ENCODE results near the gene CCL18. TPM values are rescaled to one million over a fixed set of nuclear protein-coding genes. Genes with fewer than 3 reads are reported as not detected.
"Not testable (repeated sequence)": the region's sequence is repeated elsewhere in the genome, so short reads cannot be mapped to it uniquely, and the experiment has no call there.

The CCL18 gene
- polyA plus RNA-seq, 10 donors, result 0.18 to 0.23 TPM; not detected in 8

DNA sequence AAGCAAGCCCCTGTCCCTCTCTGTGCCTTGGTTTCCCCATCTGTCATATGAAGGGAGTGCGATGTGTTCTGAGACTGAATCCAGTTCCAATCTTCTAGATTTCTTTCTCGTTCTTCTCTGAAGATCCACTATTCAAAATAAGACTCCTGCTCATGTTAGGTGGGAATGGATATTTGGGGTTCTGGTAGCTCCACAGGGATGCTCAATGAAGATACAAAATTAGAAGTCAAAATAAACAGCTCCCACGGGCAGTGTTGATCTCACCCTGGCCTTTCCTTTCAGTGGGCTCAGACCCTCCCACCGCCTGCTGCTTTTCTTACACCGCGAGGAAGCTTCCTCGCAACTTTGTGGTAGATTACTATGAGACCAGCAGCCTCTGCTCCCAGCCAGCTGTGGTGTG is 40.2 kb downstream of the CCL18 start:
- not testable (repeated sequence) for DNase-seq

DNA sequence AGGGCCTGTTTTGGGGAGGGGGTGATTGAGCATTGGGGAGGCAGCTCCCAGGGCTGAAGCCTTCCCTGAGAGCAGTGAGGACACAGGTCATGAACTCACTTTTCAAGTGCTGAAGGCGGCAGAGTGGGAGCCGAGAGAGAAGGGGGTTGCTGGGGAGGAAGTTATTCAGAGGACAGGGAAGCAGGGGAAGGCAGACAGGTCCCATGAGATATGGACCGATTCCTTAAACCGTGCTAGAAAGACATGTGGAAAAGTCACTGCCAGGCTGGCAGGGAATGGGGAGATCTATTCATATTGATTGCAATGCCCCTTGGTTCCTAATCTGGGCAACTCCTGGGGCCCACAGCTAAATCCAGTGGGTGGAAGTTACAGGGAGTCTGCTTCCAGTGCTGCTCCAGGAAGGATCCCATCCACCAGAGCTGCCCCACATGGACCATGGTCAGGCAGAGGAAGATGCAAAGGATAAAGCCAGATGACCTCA is 40.7 kb downstream of the CCL18 start:
- no peak for DNase-seq

DNA sequence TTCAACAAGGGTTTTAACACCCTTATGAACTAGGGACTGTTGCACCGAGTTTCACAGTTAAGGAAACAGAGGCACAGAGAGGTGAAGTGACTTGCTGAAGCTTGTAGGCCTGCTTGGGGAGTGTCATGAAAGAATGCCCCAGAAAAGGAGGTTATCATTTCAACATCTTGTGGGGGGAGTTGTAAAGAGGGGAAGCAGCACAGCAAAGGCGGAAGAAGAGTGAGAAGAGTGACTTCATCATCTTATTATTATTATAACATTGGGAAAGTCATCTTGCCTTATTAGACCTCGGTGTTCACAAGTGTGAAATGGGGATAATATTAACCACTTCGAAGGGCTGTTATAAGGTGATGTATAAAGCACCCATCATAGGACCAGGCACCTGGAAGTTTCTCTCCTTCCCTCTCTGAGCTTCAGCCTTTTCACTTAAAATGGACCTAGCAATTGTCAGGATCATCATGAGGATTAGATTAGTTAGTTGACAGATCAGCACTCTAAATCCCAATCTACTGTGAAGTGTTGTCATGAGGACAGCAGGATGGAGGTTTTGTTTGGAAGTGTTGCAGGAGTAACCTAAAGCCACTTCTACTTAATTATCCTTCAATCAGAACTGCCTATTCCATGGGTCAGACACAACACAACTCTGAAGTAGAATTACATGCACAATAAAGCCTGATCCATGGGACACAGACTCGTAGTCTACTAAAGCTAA is 41.9 kb downstream of the CCL18 start:
- DNase-seq, result no peak

DNA sequence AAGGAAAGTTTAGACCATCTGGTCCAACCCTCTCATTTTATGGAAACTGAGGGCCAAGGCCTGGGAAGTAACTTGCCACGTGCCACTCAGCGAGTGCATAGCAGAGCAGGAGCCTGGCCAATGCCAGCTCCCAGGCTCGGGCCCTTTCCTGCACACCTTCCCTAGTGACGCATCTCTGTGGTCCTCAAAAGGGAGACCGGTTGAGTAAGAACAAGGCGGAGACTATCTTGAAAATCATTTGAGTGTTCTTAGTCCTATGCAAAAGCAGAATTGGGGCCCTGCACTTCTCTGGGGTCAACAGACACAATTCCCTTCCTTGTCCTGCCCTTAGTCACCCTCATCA is 42.4 kb downstream of the CCL18 start:
- no peak for DNase-seq

DNA sequence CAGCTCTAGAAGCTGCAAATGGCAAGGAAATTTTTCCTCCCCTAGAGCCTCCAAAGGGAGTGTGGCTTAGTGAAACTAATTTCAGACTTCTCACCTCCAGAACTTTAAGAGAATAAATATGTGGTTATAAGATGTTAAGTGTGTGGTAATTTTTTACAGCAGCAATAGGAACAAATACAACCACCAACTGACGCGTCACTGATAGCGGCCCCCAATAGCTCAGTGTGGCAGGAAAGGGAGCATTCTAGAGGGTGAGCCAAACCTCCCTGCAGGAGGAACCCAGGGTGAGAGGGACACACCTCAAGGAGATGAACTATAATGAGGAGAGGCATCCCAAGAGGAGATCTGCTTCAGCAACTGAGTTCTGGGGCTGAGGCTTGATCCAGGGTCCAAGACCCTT is 43.6 kb downstream of the CCL18 start:
- DNase-seq, result no peak

DNA sequence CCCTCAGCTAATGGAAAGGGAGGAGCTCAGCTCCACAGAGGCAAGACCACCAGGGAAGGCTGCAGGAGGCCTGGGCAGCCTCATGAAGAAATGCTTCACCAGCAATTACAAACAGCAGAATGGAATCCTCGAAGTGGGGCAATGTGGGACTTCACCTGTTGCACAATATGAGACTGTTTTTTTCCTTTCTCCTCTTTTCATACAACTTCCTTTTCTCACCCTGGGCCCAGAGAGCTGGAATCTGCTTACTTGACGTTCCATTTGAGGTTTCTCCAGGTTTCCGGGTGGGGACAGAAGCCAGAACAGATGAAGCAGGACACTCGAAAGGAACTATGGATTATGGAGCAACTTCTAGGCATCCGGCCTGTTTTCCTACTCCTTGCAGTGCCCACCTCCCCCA is 44.2 kb downstream of the CCL18 start:
- not testable (repeated sequence) for DNase-seq

DNA sequence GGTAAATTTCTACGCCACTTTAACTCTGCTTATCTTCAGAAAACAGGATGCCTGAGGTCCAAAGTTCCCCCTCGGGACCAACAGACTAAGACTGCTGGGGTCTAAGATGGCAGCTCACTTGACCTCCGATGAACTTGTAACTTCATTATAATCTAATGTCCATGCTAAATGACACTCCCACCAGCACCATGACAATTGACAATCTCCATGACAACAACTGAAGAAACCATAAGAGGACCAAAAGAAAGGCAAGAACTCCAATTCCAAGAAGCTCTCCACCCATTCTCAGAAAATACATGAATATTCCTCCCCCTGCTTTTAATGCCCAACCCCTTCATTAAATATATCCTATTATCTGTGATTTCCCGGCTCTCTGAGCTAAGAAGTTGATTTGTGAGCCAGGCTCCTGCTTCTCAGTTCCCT is 47.0 kb downstream of the CCL18 start:
- no peak for DNase-seq

DNA sequence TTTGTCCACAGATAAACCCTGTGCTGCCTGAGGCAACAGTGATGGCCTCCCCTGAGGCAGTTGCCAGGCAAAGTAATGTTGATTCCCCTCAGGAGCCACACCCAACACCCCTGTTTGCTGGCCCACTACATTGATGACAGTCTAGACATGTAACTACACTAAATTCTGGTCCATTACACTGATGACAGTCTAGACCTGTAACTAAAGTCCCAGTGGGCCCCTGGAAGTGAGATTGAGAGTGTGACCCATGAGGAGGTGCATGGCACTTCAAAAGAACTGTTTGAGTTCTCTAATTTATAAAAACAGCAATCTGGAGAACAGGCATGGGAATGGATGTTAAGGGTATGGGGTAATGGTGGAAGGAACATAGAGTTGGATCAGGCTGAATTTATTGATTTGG is 48.5 kb downstream of the CCL18 start:
- DNase-seq, result no peak

DNA sequence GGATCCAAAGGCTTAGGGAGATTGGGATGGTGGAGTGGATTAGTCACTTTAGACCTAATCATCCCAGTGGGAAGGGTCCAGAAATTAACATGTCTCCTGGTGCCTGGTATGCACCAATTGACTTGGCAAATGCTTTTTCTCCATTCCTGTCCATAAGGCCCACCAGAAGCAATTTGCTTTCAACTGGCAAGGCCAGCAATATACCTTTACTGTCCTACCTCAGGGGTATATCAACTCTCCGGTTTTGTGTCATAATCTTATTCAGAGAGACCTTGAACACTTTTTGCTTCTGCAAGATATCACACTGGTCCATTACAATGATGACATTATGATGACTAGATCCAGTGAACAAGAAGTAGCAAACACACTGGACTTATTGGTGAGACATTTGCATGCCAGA is 49.1 kb downstream of the CCL18 start:
- DNase-seq, result not testable (repeated sequence)

DNA sequence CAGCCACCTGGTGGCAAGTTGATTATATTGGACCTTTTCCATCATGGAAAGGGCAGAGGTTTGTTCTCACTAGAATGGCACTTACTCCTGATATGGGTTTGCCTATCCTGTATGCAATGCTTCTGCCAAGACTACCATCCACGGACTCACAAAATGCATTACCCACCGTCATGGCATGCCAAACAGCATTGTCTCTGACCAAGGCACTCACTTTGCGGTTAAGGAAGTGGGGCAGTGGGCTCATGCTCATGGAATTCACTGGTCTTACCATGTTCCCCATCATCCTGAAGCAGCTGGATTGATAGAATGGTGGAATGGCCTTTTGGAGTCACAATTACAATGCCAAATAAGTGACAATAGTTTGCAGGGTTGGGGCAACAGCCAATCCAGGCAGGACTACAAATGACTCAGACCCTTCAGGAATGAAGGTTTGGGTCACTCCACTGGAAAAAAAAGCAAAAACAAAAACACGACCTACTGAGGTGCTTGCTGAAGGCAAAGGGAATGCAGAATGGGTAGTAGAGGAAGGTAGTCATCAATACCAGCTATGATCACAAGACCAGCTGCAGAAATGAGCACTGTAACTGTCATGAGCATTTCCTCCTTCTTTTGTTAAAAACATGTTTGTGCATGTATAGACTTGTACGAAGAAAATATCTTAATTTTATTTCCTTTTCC is 51.0 kb downstream of the CCL18 start:
- not testable (repeated sequence) for DNase-seq

DNA sequence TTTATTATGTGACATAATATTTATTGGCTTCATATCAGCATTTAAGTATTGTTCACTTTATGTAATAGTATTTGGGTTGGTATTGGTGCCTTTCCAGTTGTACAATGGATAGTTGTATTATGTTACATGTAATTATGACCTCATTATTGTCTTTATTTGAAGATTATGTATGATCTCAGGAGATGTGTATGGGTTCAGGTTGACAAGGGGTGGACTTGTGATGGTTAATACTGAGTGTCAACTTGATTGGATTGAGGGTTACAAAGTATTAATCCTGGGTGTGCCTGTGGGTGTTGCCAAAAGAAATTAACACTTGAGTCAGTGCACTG is 51.5 kb downstream of the CCL18 start:
- DNase-seq, result not testable (repeated sequence)

DNA sequence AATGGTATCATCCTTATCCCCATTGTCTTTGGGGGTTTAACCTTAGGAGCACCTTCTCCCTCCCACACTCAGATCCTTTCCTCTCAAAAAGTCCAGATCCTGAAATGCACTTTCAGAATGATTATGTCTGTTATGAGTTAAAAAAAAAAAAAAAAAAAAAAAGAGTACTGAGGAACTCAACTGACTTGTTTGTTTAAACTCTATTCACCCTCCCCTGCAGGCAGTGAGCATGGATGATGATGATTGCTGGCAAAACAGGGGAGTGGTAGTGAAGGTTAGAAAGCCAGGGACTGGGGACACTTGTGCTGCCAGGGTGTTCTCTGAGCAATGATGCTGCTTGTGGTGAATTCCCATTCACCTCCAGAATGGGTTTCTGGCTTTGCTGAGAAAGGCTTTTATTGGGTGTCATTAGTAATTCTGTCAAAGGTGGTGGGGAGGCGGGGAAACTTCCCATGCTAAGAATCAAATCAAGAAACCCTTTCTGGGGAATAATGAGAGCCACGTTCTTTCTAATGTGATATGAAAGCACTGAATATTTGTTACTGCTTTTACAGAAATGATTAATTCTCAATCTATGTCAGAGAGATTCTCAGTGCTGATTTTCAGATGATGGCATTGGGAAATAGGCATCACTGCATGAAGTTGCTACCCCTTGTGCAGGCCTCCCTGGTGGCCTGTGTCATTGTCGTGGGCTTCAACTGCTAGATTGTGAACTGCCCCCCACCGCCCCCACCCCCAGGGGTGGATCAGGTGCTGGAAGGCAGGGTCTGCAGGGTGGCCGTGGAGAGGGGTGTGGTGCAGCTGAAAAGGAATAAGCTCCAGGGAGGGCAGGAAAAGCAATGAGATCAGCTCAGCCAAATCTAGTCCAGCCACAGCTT is 53.7 kb downstream of the CCL18 start:
- DNase-seq, result no peak

DNA sequence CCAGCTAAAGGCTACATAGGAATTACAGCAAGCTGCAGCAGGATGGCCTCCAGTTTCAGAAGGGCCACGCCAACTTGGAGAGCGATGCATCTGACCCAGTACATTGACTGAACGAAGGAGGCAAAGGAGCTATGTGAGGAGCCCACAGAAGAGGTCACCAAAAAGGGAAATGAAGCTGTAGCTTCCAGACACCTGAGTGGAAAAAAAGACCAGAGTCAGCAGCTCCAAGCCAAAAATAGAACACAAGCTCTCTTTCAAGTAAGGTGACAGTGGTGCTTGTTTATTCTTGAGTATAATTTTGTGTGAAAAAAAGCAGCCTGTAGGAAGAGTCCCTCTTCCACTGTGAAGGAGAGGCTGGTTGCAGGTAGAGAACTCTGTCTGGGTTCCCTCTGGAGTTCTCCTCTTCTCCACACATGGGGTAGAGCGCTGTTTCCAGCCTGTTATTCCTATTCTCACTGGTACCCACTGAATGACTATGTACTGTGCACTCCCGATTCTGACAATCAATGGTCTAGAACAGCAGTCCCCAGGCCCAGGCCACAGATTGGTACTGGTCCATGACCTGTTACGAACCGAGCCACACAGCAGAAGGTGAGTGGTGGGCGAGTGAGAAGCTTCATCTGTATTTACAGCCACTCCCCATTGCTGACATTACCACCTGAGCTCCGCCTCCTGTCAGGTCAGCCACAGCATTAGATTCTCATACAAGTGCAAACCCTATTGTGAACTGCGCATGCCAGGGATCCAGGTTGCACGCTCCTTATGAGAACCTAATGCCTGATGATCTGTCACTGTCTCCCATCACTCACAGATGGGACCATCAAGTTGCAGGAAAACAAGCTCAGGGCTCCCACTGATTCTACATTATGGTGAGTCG is 54.6 kb downstream of the CCL18 start:
- DNase-seq, result no peak

DNA sequence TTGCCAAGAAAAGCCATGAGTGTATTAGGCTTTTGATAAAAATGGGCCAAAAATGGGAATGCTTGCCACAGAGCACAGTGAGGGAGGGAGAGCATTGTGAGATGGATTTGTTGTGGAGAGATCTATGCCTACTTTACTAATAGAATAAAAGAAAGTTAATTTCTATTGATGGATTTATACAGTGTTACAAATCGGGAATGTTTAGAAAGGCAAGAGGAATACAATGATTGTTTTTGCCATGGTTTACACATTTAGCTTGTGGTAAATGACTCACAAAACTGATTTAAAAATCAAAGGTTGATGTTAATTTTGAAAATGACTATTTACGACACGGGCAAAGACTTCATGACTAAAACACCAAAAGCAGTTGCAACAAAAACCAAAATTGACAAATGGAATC is 56.1 kb downstream of the CCL18 start:
- DNase-seq, result no peak

DNA sequence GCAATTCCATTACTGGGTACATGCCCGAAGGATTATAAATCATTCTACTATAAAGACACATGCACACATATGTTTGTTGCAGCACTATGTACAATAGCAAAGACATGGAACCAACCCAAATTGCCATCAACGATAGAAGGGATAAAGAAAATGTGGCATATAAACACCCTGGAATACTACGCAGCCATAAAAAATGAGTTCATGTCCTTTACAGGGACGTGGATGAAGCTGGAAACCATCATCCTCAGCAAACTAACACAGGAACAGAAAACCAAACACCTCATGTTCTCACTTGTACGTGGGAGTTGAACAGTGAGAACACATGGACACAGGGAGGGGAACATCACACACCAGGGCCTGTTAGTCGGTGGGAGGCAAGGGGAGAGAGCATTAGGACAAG is 57.0 kb downstream of the CCL18 start:
- not testable (repeated sequence) for DNase-seq

Other genes with a start within 250 kb of the CCL18 start
- gene HEATR9, start 195.4 kb upstream of the CCL18 start, polyA plus RNA-seq (ENCODE audit: insufficient read length in 10 of 10), result not detected
- gene CCL5, start 183.9 kb upstream of the CCL18 start, polyA plus RNA-seq (ENCODE audit: insufficient read length in 10 of 10), result 1 to 10 TPM in 6 of 10 donors, under 1 TPM in 4; 0.41 to 7.3 (median 1.2) TPM
- 1 to 10 TPM in 2 of 10 donors, under 1 TPM in 8; 0.20 to 1.5 (median 0.60) TPM for gene RDM1, start 133.5 kb upstream of the CCL18 start, polyA plus RNA-seq (ENCODE audit: insufficient read length in 10 of 10)
- gene LYZL6, start 120.6 kb upstream of the CCL18 start, polyA plus RNA-seq (ENCODE audit: insufficient read length in 10 of 10), result not detected
- gene CCL16, start 82.8 kb upstream of the CCL18 start, polyA plus RNA-seq (ENCODE audit: insufficient read length in 10 of 10), result under 1 TPM in 9 of 10 donors, not detected in 1; 0.11 to 0.56 (median 0.17) TPM
- gene CCL14, start 77.5 kb upstream of the CCL18 start, polyA plus RNA-seq (ENCODE audit: insufficient read length in 10 of 10), result 10 to 100 TPM; 17.4 to 41.0 (median 32.6) TPM
- gene CCL15, start 62.7 kb upstream of the CCL18 start, polyA plus RNA-seq (ENCODE audit: insufficient read length in 10 of 10), result under 1 TPM in 1 of 10 donors, not detected in 9; 0.19 TPM
- under 1 TPM in 1 of 10 donors, not detected in 9; 0.32 TPM for gene CCL23, start 46.3 kb upstream of the CCL18 start, polyA plus RNA-seq (ENCODE audit: insufficient read length in 10 of 10)
- gene CCL3, start 25.9 kb downstream of the CCL18 start, polyA plus RNA-seq (ENCODE audit: insufficient read length in 10 of 10), result 10 to 100 TPM in 3 of 10 donors, 1 to 10 TPM in 6, under 1 TPM in 1; 0.79 to 16.5 (median 6.4) TPM
- gene CCL4, start 39.6 kb downstream of the CCL18 start, polyA plus RNA-seq (ENCODE audit: insufficient read length in 10 of 10), result 10 to 100 TPM in 1 of 10 donors, 1 to 10 TPM in 8, under 1 TPM in 1; 0.48 to 16.8 (median 3.3) TPM
- 10 to 100 TPM in 3 of 10 donors, 1 to 10 TPM in 7; 2.9 to 16.2 (median 7.5) TPM for gene TBC1D3B, start 112.4 kb downstream of the CCL18 start, polyA plus RNA-seq (ENCODE audit: insufficient read length in 10 of 10)
- 10 to 100 TPM in 1 of 10 donors, 1 to 10 TPM in 3, under 1 TPM in 5, not detected in 1; 0.25 to 11.4 (median 0.95) TPM for gene CCL3L1, start 132.5 kb downstream of the CCL18 start, polyA plus RNA-seq (ENCODE audit: insufficient read length in 10 of 10)
- gene CCL4L2, start 146.8 kb downstream of the CCL18 start, polyA plus RNA-seq (ENCODE audit: insufficient read length in 10 of 10), result 10 to 100 TPM in 1 of 10 donors, 1 to 10 TPM in 6, under 1 TPM in 2, not detected in 1; 0.74 to 21.4 (median 2.5) TPM
- 1 to 10 TPM in 3 of 10 donors, under 1 TPM in 1, not detected in 6; 0.82 to 2.9 (median 1.3) TPM for gene TBC1D3I, start 200.3 kb downstream of the CCL18 start, polyA plus RNA-seq (ENCODE audit: insufficient read length in 10 of 10)

Measured in muscle of back (tissue), 11 donors.